Heart right ventricle (tissue), 16 donors: ENCODE results near the gene TBCK. TPM values are rescaled to one million over a fixed set of nuclear protein-coding genes. Genes with fewer than 3 reads are reported as not detected.

Source experiments
- ATAC-seq, 8 donors: fragments of 200-7000 bp; cut with Tn5 transposase; one replicate each; pipeline ENCODE4 v1.9.1; 2020; ENCODE audit warnings: mild to moderate bottlenecking in 8 of 8, moderate library complexity in 8 of 8, moderate number of reproducible peaks in 1 of 8
- DNase-seq, 2 donors: peaks; one replicate each; pipeline ENCODE4 v3.0.0-alpha.2; 2020
- H3K27ac ChIP-seq, 10 donors: fragments of 200-600 bp; sonication (generic) in 2 of 10; one replicate each; pipeline versions ENCODE4 v1.5.0 to v1.8.0; 2020 to 2022; ENCODE audit warnings: mild to moderate bottlenecking in 3 of 10
- H3K27me3 ChIP-seq, 7 donors: fragments of 200-600 bp; one replicate each; pipeline ENCODE4 v1.8.0; 2021 to 2022; ENCODE audit warnings: mild to moderate bottlenecking in 2 of 7
- H3K36me3 ChIP-seq, 9 donors: fragments of 200-600 bp; sonication (generic) in 1 of 9; one replicate each; pipeline versions ENCODE4 v1.5.0 to v1.8.0; 2020 to 2022; ENCODE audit warnings: mild to moderate bottlenecking in 2 of 9
- H3K4me1 ChIP-seq, 9 donors: fragments of 200-600 bp; sonication (generic) in 1 of 9; one replicate each; pipeline versions ENCODE4 v1.5.0 to v1.8.0; 2020 to 2022; ENCODE audit warnings: mild to moderate bottlenecking in 4 of 9
- H3K4me3 ChIP-seq, 10 donors: fragments of 200-600 bp; sonication (generic) in 2 of 10; one replicate each; pipeline versions ENCODE4 v1.5.0 to v1.8.0; 2020 to 2022; ENCODE audit warnings: mild to moderate bottlenecking in 7 of 10, moderate library complexity in 2 of 10
- H3K9me3 ChIP-seq, 11 donors: fragments of 200-600 bp in 10 of 11; sonication (generic) in 2 of 11; one replicate each; pipeline versions ENCODE4 v1.5.0 to v1.8.0; 2013 to 2022; ENCODE audit warnings: mild to moderate bottlenecking in 2 of 11, control low read depth in 1 of 11, moderate library complexity in 1 of 11
- CTCF ChIP-seq, 9 donors: fragments of 200-600 bp; sonication (generic) in 2 of 9; IDR thresholded peaks; one replicate each; pipeline versions ENCODE4 v1.5.0 to v1.8.0; 2021 to 2022; ENCODE audit warnings: antibody characterized with exemption in 9 of 9, mild to moderate bottlenecking in 5 of 9, moderate library complexity in 1 of 9
- WGBS, 2 donors: extraction: QIAGEN DNeasy Blood & Tissue Kit; methylation state at CpG; one replicate each; pipeline ENCODE4 v1.1.7; 2013; ENCODE audit warnings: inconsistent platforms in 1 of 2; 5-methylcytosine and 5-hydroxymethylcytosine counted together
- intact Hi-C, 10 donors: fragments of 100-400 bp; cut with DNase I; formaldehyde crosslinking; loops; one replicate each; pipeline versions ENCODE4 v1.11.1 to v1.14.2; 2022
- polyA plus RNA-seq, 2 donors: library from polyadenylated mRNA; stranded (reverse); fragments of 200-250 nt; gene quantifications; one replicate each; pipeline ENCODE4 v1.2.3, GENCODE V29; 2013
- total RNA-seq, 10 donors: library from RNA; stranded (reverse); fragmentation: NEBNext Ultra II Directional in 3 of 10; extraction: Animal tissue kit (Norgen Biotek cat#: 25700) in 3 of 10; gene quantifications; one replicate each; pipeline versions ENCODE4 v1.2.1 to v1.2.4, GENCODE V29; 2021 to 2023
- donor health status: Arrhythmogenic right ventricular cardiomyopathy.
- donor health status: ischemic (EF 13 %, LVEDD 7.1; RV severe dilation, severe dysfunction).
- donor health status: healthy with polysubstance abuse.
- donor health status: DM: no; HTN: yes; CAD: no.
- donor health status: DM: no; HTN: no; CAD: no.
- donor health status: ischemic (EF 25% LVEDD 6.9; RV normal size, moderate dysfunction).
- donor health status: ischemic (EF 25% LVEDD 5.7; RV mildly dilated, moderate dysfunction).
- donor health status: healthy.
- donor health status: DM: yes; HTN: yes; CAD: no.
- donor health status: Ischemic cardiomyopathy.
- donor health status: ischemic (EF 35%, LVEDD 5.7; RV mildly dilated, moderate dysfunction).
- donor health status: nonischemic (EF 11% LVEDD 7.7; RV severe dilation, severe dysfunction).
- donor health status: DM: yes; HTN: yes; CAD: no.
- donor health status: PGD.
- donor health status: ischemic (EF 29% LVEDD 5.4; RV normal size, mild dysfunction).
- donor health status: nonischemic (EF 23%, LVEDD 6.1; RV moderate dilation, normal function).

TBCK gene
- total and polyA plus RNA-seq, 12 donors, result 5.0 to 22.8 (median 17.4) TPM

- ATAC-seq (no peak), DNase-seq (no peak)
- no peaks in the 10 kb centered on the region for H3K4me1 ChIP-seq
- WGBS, 2 donors, result 76 to 92% methylated on average over 2 of the region's 2 CpGs
- no peak overlapping the region for H3K27ac ChIP-seq
- no peak for TF ChIP-seq CTCF (IDR thresholded peaks at IDR 0.05)
- H3K36me3 ChIP-seq, result peaks cover 0 to 77% (median 0%) of the 10 kb centered on the region in 9 donors
- H3K4me3 ChIP-seq, result no peak overlapping the region
- H3K9me3 ChIP-seq, result no peaks in the 10 kb centered on the region
- intact Hi-C loops, result no loop called here
- H3K27me3 ChIP-seq, result no peaks in the 10 kb centered on the region
These were observed 14.5 kb downstream of the TBCK start for GRCh38 chr4:106301393-106302061.

- no peak for ATAC-seq
These were observed 16.0 kb downstream of the TBCK start for GRCh38 chr4:106299977-106300376.

GRCh38 chr4:106297245-106298035, 18.6 kb downstream of the TBCK start:
- intact Hi-C loops, result no loop called here
- Histone ChIP-seq H3K27me3 (no peaks in the 10 kb centered on the region), H3K9me3 (no peaks in the 10 kb centered on the region), H3K27ac (no peak overlapping the region), H3K36me3 (peaks cover 0 to 85% (median 9%) of the 10 kb centered on the region in 9 donors), H3K4me1 (no peaks in the 10 kb centered on the region), H3K4me3 (no peak overlapping the region)
- ATAC-seq, result no peak
- no peak for TF ChIP-seq CTCF (IDR thresholded peaks at IDR 0.05)
- DNase-seq, result no peak

More at GRCh38 chr4:106299977-106300376, 16.0 kb downstream of the TBCK start:
- no peak overlapping the region for H3K27ac ChIP-seq
- H3K27me3 ChIP-seq, result no peaks in the 10 kb centered on the region
- no peaks in the 10 kb centered on the region for H3K4me1 ChIP-seq
- DNase-seq, result no peak
- no peaks in the 10 kb centered on the region for H3K9me3 ChIP-seq
- no peak for TF ChIP-seq CTCF (IDR thresholded peaks at IDR 0.05)
- H3K4me3 ChIP-seq, result no peak overlapping the region
- intact Hi-C loops, result no loop called here
- WGBS, 2 donors, result 71 to 77% methylated on average over 4 of the region's 4 CpGs
- H3K36me3 ChIP-seq, result peaks cover 0 to 77% (median 5%) of the 10 kb centered on the region in 9 donors

- ATAC-seq, result no peak
- Histone ChIP-seq H3K4me3 (no peak overlapping the region), H3K36me3 (peaks cover 0 to 85% (median 9%) of the 10 kb centered on the region in 9 donors), H3K4me1 (no peaks in the 10 kb centered on the region), H3K27ac (no peak overlapping the region), H3K9me3 (no peaks in the 10 kb centered on the region), H3K27me3 (no peaks in the 10 kb centered on the region)
- no peak for TF ChIP-seq CTCF (IDR thresholded peaks at IDR 0.05)
- WGBS, 2 donors, result 98 to 99% methylated on average over 10 of the region's 10 CpGs
- intact Hi-C loops, result no loop called here
- no peak for DNase-seq
These were observed 21.9 kb downstream of the TBCK start for GRCh38 chr4:106294062-106294461.
